ENCODE data around the gene KCNJ6. TPM values are rescaled to one million over a fixed set of nuclear protein-coding genes. Genes with fewer than 3 reads are reported as not detected.
"Not testable (repeated sequence)": the region's sequence is repeated elsewhere in the genome, so short reads cannot be mapped to it uniquely, and the experiment has no call there.

KCNJ6 gene
- total RNA-seq, 2 donors from 2014 or later = not detected

GRCh38 chr21:37921091-37921490, 4.8 kb upstream of the KCNJ6 start:
- Mint-ChIP-seq H3K4me3 (no peak overlapping the region), H3K27me3 (peaks cover 40% of the 10 kb centered on the region), H3K36me3 (ENCODE audit: low read depth) (no peaks in the 10 kb centered on the region), H3K4me1 (no peaks in the 10 kb centered on the region), H3K27ac (no peak overlapping the region)
- ATAC-seq = no peak
- H3K9me3 ChIP-seq (ENCODE audit: control insufficient read depth, low read length, poor library complexity, severe bottlenecking) = no peaks in the 10 kb centered on the region
- no peak for DNase-seq

- ATAC-seq; DNase-seq; H3K27ac Mint-ChIP-seq; H3K36me3 Mint-ChIP-seq (ENCODE audit: low read depth); H3K4me1 Mint-ChIP-seq; H3K4me3 Mint-ChIP-seq; H3K9me3 ChIP-seq (ENCODE audit: control insufficient read depth, low read length, poor library complexity, severe bottlenecking): not testable (repeated sequence)
- peaks cover 46% of the 10 kb centered on the region for H3K27me3 Mint-ChIP-seq
Measured at GRCh38 chr21:37920302-37920701, 4.0 kb upstream of the KCNJ6 start.

GRCh38 chr21:37917612-37918011, 1.4 kb upstream of the KCNJ6 start:
- no peak overlapping the region for H3K4me3 Mint-ChIP-seq
- DNase-seq (no peak), ATAC-seq (no peak)
- H3K4me1 Mint-ChIP-seq = peaks cover 6% of the 10 kb centered on the region
- no peaks in the 10 kb centered on the region for H3K9me3 ChIP-seq (ENCODE audit: control insufficient read depth, low read length, poor library complexity, severe bottlenecking)
- peaks cover 62% of the 10 kb centered on the region for H3K27me3 Mint-ChIP-seq
- peaks cover 3% of the 10 kb centered on the region for H3K36me3 Mint-ChIP-seq (ENCODE audit: low read depth)
- no peak overlapping the region for H3K27ac Mint-ChIP-seq

- Mint-ChIP-seq H3K4me1 (peaks cover 6% of the 10 kb centered on the region), H3K36me3 (ENCODE audit: low read depth) (peaks cover 3% of the 10 kb centered on the region), H3K4me3 (peak overlapping the region; percentile 1), H3K27ac (no peak overlapping the region), H3K27me3 (peaks cover 73% of the 10 kb centered on the region)
- no peaks in the 10 kb centered on the region for H3K9me3 ChIP-seq (ENCODE audit: control insufficient read depth, low read length, poor library complexity, severe bottlenecking)
- DNase-seq = no peak
- no peak for ATAC-seq
Measured at GRCh38 chr21:37915941-37916309, 332 bp downstream of the KCNJ6 start.

- Mint-ChIP-seq H3K4me1 (peaks cover 6% of the 10 kb centered on the region), H3K27ac (no peak overlapping the region), H3K36me3 (ENCODE audit: low read depth) (peaks cover 3% of the 10 kb centered on the region), H3K27me3 (peaks cover 73% of the 10 kb centered on the region), H3K4me3 (peak overlapping the region; percentile 1)
- H3K9me3 ChIP-seq (ENCODE audit: control insufficient read depth, low read length, poor library complexity, severe bottlenecking) = no peaks in the 10 kb centered on the region
- DNase-seq (no peak), ATAC-seq (no peak)
Measured at GRCh38 chr21:37915497-37915911, 753 bp downstream of the KCNJ6 start.

- ATAC-seq = no peak
- H3K9me3 ChIP-seq (ENCODE audit: control insufficient read depth, low read length, poor library complexity, severe bottlenecking) = no peaks in the 10 kb centered on the region
- Mint-ChIP-seq H3K4me1 (peaks cover 6% of the 10 kb centered on the region), H3K27me3 (peaks cover 75% of the 10 kb centered on the region), H3K36me3 (ENCODE audit: low read depth) (peaks cover 3% of the 10 kb centered on the region), H3K27ac (no peak overlapping the region), H3K4me3 (no peak overlapping the region)
- no peak for DNase-seq
Measured at GRCh38 chr21:37912616-37913015, 3.6 kb downstream of the KCNJ6 start.

- Mint-ChIP-seq H3K4me1 (no peaks in the 10 kb centered on the region), H3K4me3 (no peak overlapping the region), H3K36me3 (ENCODE audit: low read depth) (no peaks in the 10 kb centered on the region), H3K27ac (no peak overlapping the region), H3K27me3 (peaks cover 65% of the 10 kb centered on the region)
- DNase-seq (no peak), ATAC-seq (no peak)
- no peaks in the 10 kb centered on the region for H3K9me3 ChIP-seq (ENCODE audit: control insufficient read depth, low read length, poor library complexity, severe bottlenecking)
Measured at GRCh38 chr21:37909936-37910335, 6.3 kb downstream of the KCNJ6 start.

GRCh38 chr21:37908691-37909090, 7.6 kb downstream of the KCNJ6 start:
- ATAC-seq = no peak
- Mint-ChIP-seq H3K36me3 (ENCODE audit: low read depth) (no peaks in the 10 kb centered on the region), H3K27me3 (peaks cover 54% of the 10 kb centered on the region), H3K4me1 (no peaks in the 10 kb centered on the region), H3K27ac (no peak overlapping the region), H3K4me3 (no peak overlapping the region)
- H3K9me3 ChIP-seq (ENCODE audit: control insufficient read depth, low read length, poor library complexity, severe bottlenecking) = no peaks in the 10 kb centered on the region
- DNase-seq = no peak

GRCh38 chr21:37907076-37907475, 9.2 kb downstream of the KCNJ6 start:
- Mint-ChIP-seq H3K36me3 (ENCODE audit: low read depth) (no peaks in the 10 kb centered on the region), H3K4me3 (no peak overlapping the region), H3K27me3 (peaks cover 38% of the 10 kb centered on the region), H3K4me1 (no peaks in the 10 kb centered on the region), H3K27ac (no peak overlapping the region)
- no peak for ATAC-seq
- no peak for DNase-seq
- no peaks in the 10 kb centered on the region for H3K9me3 ChIP-seq (ENCODE audit: control insufficient read depth, low read length, poor library complexity, severe bottlenecking)

- H3K9me3 ChIP-seq (ENCODE audit: control insufficient read depth, low read length, poor library complexity, severe bottlenecking) = no peaks in the 10 kb centered on the region
- Mint-ChIP-seq H3K27me3 (peaks cover 36% of the 10 kb centered on the region), H3K4me1 (no peaks in the 10 kb centered on the region), H3K4me3 (no peak overlapping the region), H3K36me3 (ENCODE audit: low read depth) (no peaks in the 10 kb centered on the region), H3K27ac (no peak overlapping the region)
- DNase-seq = no peak
- ATAC-seq = no peak
Measured at GRCh38 chr21:37905291-37905690, 11.0 kb downstream of the KCNJ6 start.

GRCh38 chr21:37904856-37905255, 11.4 kb downstream of the KCNJ6 start:
- peaks cover 36% of the 10 kb centered on the region for H3K27me3 Mint-ChIP-seq
- no peaks in the 10 kb centered on the region for H3K36me3 Mint-ChIP-seq (ENCODE audit: low read depth)
- no peak overlapping the region for H3K4me3 Mint-ChIP-seq
- no peaks in the 10 kb centered on the region for H3K9me3 ChIP-seq (ENCODE audit: control insufficient read depth, low read length, poor library complexity, severe bottlenecking)
- no peak for DNase-seq
- no peaks in the 10 kb centered on the region for H3K4me1 Mint-ChIP-seq
- no peak overlapping the region for H3K27ac Mint-ChIP-seq
- ATAC-seq = no peak

- Mint-ChIP-seq H3K27ac (no peak overlapping the region), H3K4me3 (no peak overlapping the region), H3K4me1 (no peaks in the 10 kb centered on the region), H3K36me3 (ENCODE audit: low read depth) (no peaks in the 10 kb centered on the region), H3K27me3 (peaks cover 27% of the 10 kb centered on the region)
- H3K9me3 ChIP-seq (ENCODE audit: control insufficient read depth, low read length, poor library complexity, severe bottlenecking) = no peaks in the 10 kb centered on the region
- ATAC-seq = no peak
- DNase-seq = no peak
Measured at GRCh38 chr21:37903396-37903795, 12.9 kb downstream of the KCNJ6 start.

- Mint-ChIP-seq H3K36me3 (ENCODE audit: low read depth) (no peaks in the 10 kb centered on the region), H3K27ac (no peak overlapping the region), H3K4me3 (no peak overlapping the region), H3K27me3 (peaks cover 39% of the 10 kb centered on the region), H3K4me1 (no peaks in the 10 kb centered on the region)
- no peaks in the 10 kb centered on the region for H3K9me3 ChIP-seq (ENCODE audit: control insufficient read depth, low read length, poor library complexity, severe bottlenecking)
- no peak for ATAC-seq
- no peak for DNase-seq
Measured at GRCh38 chr21:37899146-37899545, 17.1 kb downstream of the KCNJ6 start.

GRCh38 chr21:37896788-37897187, 19.5 kb downstream of the KCNJ6 start:
- DNase-seq (no peak), ATAC-seq (no peak)
- Mint-ChIP-seq H3K36me3 (ENCODE audit: low read depth) (no peaks in the 10 kb centered on the region), H3K27ac (no peak overlapping the region), H3K27me3 (peaks cover 50% of the 10 kb centered on the region), H3K4me1 (no peaks in the 10 kb centered on the region), H3K4me3 (no peak overlapping the region)
- no peaks in the 10 kb centered on the region for H3K9me3 ChIP-seq (ENCODE audit: control insufficient read depth, low read length, poor library complexity, severe bottlenecking)

- H3K4me3 Mint-ChIP-seq = no peak overlapping the region
- H3K36me3 Mint-ChIP-seq (ENCODE audit: low read depth) = no peaks in the 10 kb centered on the region
- no peaks in the 10 kb centered on the region for H3K9me3 ChIP-seq (ENCODE audit: control insufficient read depth, low read length, poor library complexity, severe bottlenecking)
- DNase-seq (no peak), ATAC-seq (no peak)
- H3K4me1 Mint-ChIP-seq = peaks cover 3% of the 10 kb centered on the region
- no peak overlapping the region for H3K27ac Mint-ChIP-seq
- peaks cover 40% of the 10 kb centered on the region for H3K27me3 Mint-ChIP-seq
Measured at GRCh38 chr21:37891972-37892371, 24.3 kb downstream of the KCNJ6 start.

All from T-helper 17 cell (primary cell).